Measurements from ENCODE around the gene PHGDH. TPM values are rescaled to one million over a fixed set of nuclear protein-coding genes. Genes with fewer than 3 reads are reported as not detected.

The PHGDH gene
- total and polyA plus RNA-seq, 2 donors (not counting 3 experiments of a cell fraction or from before 2014, with no cell fraction given) = 37.9 to 120 TPM

- Histone ChIP-seq H4K20me1 (replicated peaks; ENCODE audit: control insufficient read depth, extremely low read depth, insufficient read depth, low read length) (no peaks in the 10 kb centered on the region), H3K4me1 (ENCODE audit: control insufficient read depth, extremely low read depth, insufficient read depth, low read length) (peaks cover 14% of the 10 kb centered on the region), H3K36me3 (ENCODE audit: control insufficient read depth in 2 of 2, extremely low read depth in 1 of 2, insufficient read depth in 2 of 2, low read length in 2 of 2) (peaks cover 3 to 7% of the 10 kb centered on the region in 2 experiments), H3K4me2 (ENCODE audit: insufficient read depth, low read length) (no peak overlapping the region), H3K27me3 (ENCODE audit: control insufficient read depth in 2 of 2, insufficient read depth in 2 of 2, low read length in 2 of 2) (no peaks in the 10 kb centered on the region), H3K9ac (replicated peaks; ENCODE audit: extremely low read depth, insufficient read depth, low read length) (no peak overlapping the region), H3K79me2 (ENCODE audit: control insufficient read depth, insufficient read depth, low read length) (no peaks in the 10 kb centered on the region), H3K27ac (ENCODE audit: insufficient read depth, low read depth, low read length) (no peak overlapping the region), H3K9me3 (replicated peaks; ENCODE audit: control insufficient read depth, insufficient read depth, low read length) (no peaks in the 10 kb centered on the region), H3K4me3 (replicated peaks in 1 of 3; ENCODE audit: insufficient read depth in 1 of 3, low read depth in 1 of 3, low read length in 3 of 3) (no peak overlapping the region), H2AFZ (ENCODE audit: low read depth, low read length) (no peak overlapping the region), H3K9me1 (replicated peaks; ENCODE audit: control insufficient read depth, extremely low read depth, insufficient read depth, low read length) (no peaks in the 10 kb centered on the region)
- FAIRE-seq (no peak), DNase-seq (ENCODE audit: low read depth, low spot score) (no peak)
- TF ChIP-seq CTCF (IDR thresholded peaks at IDR 0.05; ENCODE audit: extremely low read depth in 1 of 2, insufficient read depth in 1 of 2, low read depth in 1 of 2, low read length in 2 of 2) (no peak), JUN (IDR thresholded peaks at IDR 0.05; ENCODE audit: borderline replicate concordance, insufficient read depth, insufficient read length, low read depth) (no peak), POLR2A (IDR thresholded peaks at IDR 0.05; ENCODE audit: low read depth, low read length) (no peak), EZH2 (IDR thresholded peaks at IDR 0.05; ENCODE audit: borderline replicate concordance, low read depth, low read length, severe bottlenecking) (no peak), MYC (IDR thresholded peaks at IDR 0.05; ENCODE audit: low read depth, low read length) (no peak), FOS (IDR thresholded peaks at IDR 0.05; ENCODE audit: borderline replicate concordance, insufficient read depth, low read length) (no peak), POLR2AphosphoS5 (IDR thresholded peaks at IDR 0.05; ENCODE audit: insufficient read depth, low read depth, low read length) (no peak)
- TF ChIP-seq, protein P1, sequence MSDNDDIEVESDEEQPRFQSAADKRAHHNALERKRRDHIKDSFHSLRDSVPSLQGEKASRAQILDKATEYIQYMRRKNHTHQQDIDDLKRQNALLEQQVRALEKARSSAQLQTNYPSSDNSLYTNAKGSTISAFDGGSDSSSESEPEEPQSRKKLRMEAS (IDR thresholded peaks at IDR 0.05; ENCODE audit: insufficient read depth, insufficient read length) = no peak
- ChIA-PET CTCF (interaction anchor here (1.4 to 2.6 kb wide), 2 partner anchors 12 to 57 kb away, joined by 3 to 11 read pairs; no protein-coding TSS in a partner anchor), POLR2A (no interaction called here)
- no TSS peak for BruUV-seq (replicated peaks)
- intact Hi-C loops (cut with micrococcal nuclease) (no loop called here), dilution Hi-C loops (cut with MboI; ENCODE audit: extremely low pct_ligation_motif_present, low sequenced_read_pairs) (no loop called here)
Measured at GRCh38 chr1:119731741-119732430, 20.2 kb downstream of the PHGDH start.
